H54 (cell line): ENCODE data around the gene TOMT.

Source experiments
- DNase-seq: peaks from one replicate; pipeline ENCODE4 v3.0.0; 2011; ENCODE audit warnings: low spot score, mixed read lengths; ENCODE audit not compliant: insufficient read length
- FAIRE-seq: peaks from 3 replicates; lab custom pipeline; 2011; peaks lifted over from hg19 to GRCh38; lab: Jason Lieb, UNC
- POLR2A ChIP-seq: IDR thresholded peaks from 2 replicates; pipeline ENCODE4 v1.6.1; 2011; ENCODE audit warnings: low read depth, mild to moderate bottlenecking, low read length

TOMT gene

GRCh38 chr11:72102946-72103753, 2.6 kb upstream of the TOMT start, which contains the start of gene LAMTOR1:
TSS of gene LAMTOR1 (minus strand) at chr11:72103297. CDS start at chr11:72103224, 73 bp downstream.
- DNase-seq = peak; percentile 89
- TF ChIP-seq POLR2A = peak; percentile 64
- FAIRE-seq = no peak

GRCh38 chr11:72103754-72104167, 2.0 kb upstream of the TOMT start:
- DNase-seq = no peak
- FAIRE-seq = no peak
- no peak for TF ChIP-seq POLR2A

GRCh38 chr11:72111300-72112142, 5.8 kb downstream of the TOMT start:
- no peak for TF ChIP-seq POLR2A
- FAIRE-seq = no peak
- DNase-seq = no peak

- peak; percentile 69 for DNase-seq
- peak; percentile 81 for FAIRE-seq
- TF ChIP-seq POLR2A = peak; percentile 93
These were observed 6.6 kb downstream of the TOMT start, which contains the start of gene ANAPC15 for GRCh38 chr11:72112143-72112977. TSS of gene ANAPC15 (minus strand) at chr11:72112695. CDS start at chr11:72111276, 1,419 bp downstream.

GRCh38 chr11:72112978-72113808, 7.5 kb downstream of the TOMT start:
- TF ChIP-seq POLR2A = no peak
- DNase-seq (no peak), FAIRE-seq (no peak)

GRCh38 chr11:72114570-72114969, 8.8 kb downstream of the TOMT start:
- FAIRE-seq = no peak
- TF ChIP-seq POLR2A = no peak
- no peak for DNase-seq

GRCh38 chr11:72116019-72116755, 10.5 kb downstream of the TOMT start:
- no peak for TF ChIP-seq POLR2A
- no peak for FAIRE-seq
- DNase-seq = no peak

- DNase-seq (no peak), FAIRE-seq (no peak)
- TF ChIP-seq POLR2A = no peak
These were observed 13.5 kb downstream of the TOMT start for GRCh38 chr11:72119198-72119597.

GRCh38 chr11:72120930-72121329, 15.2 kb downstream of the TOMT start:
- TF ChIP-seq POLR2A = no peak
- FAIRE-seq (no peak), DNase-seq (no peak)

- DNase-seq (no peak), FAIRE-seq (no peak)
- TF ChIP-seq POLR2A = no peak
These were observed 16.9 kb downstream of the TOMT start for GRCh38 chr11:72122607-72123006.

- DNase-seq (no peak), FAIRE-seq (no peak)
- TF ChIP-seq POLR2A = no peak
These were observed 17.5 kb downstream of the TOMT start for GRCh38 chr11:72123117-72123653.

GRCh38 chr11:72124046-72124445, 18.3 kb downstream of the TOMT start:
- TF ChIP-seq POLR2A = no peak
- no peak for FAIRE-seq
- no peak for DNase-seq
